ENCODE data around the gene JARID2.

GRCh38 chr6:15352220-15352619 is 106.4 kb downstream of the JARID2 start:
- TF ChIP-seq, protein P1, sequence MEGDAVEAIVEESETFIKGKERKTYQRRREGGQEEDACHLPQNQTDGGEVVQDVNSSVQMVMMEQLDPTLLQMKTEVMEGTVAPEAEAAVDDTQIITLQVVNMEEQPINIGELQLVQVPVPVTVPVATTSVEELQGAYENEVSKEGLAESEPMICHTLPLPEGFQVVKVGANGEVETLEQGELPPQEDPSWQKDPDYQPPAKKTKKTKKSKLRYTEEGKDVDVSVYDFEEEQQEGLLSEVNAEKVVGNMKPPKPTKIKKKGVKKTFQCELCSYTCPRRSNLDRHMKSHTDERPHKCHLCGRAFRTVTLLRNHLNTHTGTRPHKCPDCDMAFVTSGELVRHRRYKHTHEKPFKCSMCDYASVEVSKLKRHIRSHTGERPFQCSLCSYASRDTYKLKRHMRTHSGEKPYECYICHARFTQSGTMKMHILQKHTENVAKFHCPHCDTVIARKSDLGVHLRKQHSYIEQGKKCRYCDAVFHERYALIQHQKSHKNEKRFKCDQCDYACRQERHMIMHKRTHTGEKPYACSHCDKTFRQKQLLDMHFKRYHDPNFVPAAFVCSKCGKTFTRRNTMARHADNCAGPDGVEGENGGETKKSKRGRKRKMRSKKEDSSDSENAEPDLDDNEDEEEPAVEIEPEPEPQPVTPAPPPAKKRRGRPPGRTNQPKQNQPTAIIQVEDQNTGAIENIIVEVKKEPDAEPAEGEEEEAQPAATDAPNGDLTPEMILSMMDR (optimal IDR thresholded peaks at IDR 0.05 in 1 of 3, IDR thresholded peaks at IDR 0.05 in 1 of 3, conservative IDR thresholded peaks at IDR 0.05 in 1 of 3; ENCODE audit: extremely low read depth in 1 of 3, insufficient read depth in 2 of 3, low read length in 3 of 3), result no peak
- no peak for TF ChIP-seq EZH2 (IDR thresholded peaks at IDR 0.05; ENCODE audit: low read length)

Measured in keratinocyte (primary cell).